HG02623 (cell line): ENCODE data around the gene PADI4.
"Not testable (repeated sequence)": the region's sequence is repeated elsewhere in the genome, so short reads cannot be mapped to it uniquely, and the experiment has no call there.

Experiments
- ATAC-seq: cut with Tn5 transposase; IDR thresholded peaks from one replicate; pipeline ENCODE4 v1.9.1; 2021; ENCODE audit warnings: moderate library complexity; ENCODE audit not compliant: unreplicated experiment

The PADI4 gene

DNA sequence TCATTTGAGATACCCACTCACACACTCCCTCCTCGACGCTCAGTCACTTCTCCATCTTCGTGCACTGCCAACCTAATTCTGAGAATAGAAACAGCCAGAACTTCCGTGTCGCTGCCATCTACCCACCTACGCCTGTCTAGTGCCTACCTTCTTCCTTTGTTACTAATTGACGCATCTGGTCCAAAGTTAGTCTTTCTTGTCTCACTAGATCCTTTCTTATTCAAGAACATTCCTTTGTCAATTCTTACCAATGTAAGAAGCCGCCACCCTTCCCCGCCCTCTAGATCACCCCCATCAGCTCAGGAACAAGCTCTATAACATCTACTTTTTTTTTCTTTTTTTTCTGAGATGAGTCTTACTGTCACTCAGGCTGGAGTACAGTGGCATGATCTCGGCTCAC is 67.7 kb downstream of the PADI4 start:
- ATAC-seq, result no peak

DNA sequence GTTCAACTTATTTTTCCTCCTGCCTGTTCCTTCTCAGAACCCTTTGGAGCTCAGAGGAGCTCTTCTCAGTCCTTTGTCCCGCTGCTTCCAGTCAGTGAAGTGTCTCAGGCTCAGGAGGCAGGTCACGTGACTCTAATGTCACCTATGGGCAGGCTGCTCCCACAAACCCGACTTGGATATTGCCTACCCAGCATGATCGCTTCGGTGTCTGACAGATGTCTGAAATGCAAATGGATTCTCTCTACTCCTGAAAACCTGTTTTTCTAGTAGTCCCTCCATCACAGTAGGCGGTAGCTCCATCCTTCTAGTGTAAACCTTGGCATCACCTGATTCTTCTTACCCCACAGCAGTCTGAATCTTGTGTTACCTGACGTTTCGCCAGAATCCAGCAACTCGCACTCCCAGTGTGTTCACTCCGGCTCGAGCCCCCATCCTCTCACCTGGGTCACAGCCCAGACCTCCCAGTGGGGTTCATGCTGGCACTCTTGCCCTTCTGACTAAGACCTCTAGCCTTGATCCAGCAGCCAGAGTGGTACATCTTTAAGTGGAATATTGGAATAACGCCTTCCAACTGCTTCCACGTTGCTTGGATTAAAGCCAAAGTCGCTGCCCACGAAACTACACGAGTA is 69.4 kb downstream of the PADI4 start:
- ATAC-seq, result no peak

DNA sequence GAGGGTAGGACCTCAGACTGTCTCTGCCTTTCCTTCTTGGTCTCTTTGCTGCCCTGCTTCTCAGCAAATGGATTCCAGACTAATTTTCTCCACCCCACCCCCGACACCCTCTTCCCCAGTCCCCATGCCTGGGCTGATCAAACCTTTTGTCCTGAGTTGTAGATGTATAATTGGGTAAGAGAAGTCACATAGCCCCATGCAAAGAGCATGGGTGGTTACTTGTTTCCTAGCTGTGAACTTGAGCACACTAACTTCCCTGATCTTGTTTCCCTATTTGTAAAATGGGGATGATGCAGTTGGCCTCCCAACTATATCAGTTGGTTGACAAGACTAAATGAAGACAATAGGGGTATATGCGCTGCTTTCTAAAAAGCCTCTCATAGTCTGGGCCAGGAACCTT is 73.2 kb downstream of the PADI4 start:
- ATAC-seq, result no peak

DNA sequence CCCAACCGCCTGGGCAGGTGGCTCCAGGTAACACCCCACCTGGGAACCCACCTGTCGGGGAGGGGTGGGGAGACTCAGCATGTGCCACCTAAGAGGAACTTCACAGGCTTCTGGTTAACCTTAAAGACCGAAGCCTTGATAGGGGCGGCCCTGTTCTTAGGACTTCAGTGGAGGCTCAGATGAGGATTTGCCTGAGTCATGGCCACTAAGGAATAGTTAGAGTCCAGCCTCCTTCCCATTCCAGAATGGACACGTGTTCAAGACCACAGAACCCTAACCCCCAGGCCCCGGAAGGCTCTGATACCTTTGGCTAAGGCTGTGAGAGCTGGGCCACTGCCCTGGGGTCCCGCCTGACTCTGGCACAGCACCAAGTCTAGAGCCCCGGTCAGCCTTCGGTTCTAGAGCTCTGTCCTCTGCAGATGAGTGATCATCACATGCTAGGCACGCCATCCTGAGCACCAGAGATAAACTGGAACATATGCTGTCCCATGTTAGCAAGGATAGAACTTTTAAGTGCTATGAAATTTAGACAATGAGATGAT is 84.3 kb downstream of the PADI4 start:
- ATAC-seq, result no peak

DNA sequence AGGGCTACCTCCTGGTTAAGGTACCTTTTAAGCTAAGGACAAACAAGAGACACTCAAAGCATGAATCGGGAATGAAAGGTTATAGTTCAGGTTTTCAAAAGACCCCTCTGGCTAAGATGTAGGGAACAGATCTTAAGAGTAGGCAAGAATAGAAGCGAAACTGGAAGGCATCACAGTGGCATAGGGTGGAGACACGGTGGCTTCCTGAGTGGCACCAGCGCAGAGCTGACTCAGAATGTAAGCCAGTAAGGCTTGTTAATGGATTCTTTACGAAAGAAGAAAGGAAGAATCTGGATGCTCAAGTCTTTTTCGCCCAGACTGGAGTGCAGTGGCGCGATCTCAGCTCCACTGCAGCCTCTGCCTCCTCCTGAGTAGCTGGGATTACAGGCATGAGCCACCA is 85.2 kb downstream of the PADI4 start:
- ATAC-seq, result no peak

DNA sequence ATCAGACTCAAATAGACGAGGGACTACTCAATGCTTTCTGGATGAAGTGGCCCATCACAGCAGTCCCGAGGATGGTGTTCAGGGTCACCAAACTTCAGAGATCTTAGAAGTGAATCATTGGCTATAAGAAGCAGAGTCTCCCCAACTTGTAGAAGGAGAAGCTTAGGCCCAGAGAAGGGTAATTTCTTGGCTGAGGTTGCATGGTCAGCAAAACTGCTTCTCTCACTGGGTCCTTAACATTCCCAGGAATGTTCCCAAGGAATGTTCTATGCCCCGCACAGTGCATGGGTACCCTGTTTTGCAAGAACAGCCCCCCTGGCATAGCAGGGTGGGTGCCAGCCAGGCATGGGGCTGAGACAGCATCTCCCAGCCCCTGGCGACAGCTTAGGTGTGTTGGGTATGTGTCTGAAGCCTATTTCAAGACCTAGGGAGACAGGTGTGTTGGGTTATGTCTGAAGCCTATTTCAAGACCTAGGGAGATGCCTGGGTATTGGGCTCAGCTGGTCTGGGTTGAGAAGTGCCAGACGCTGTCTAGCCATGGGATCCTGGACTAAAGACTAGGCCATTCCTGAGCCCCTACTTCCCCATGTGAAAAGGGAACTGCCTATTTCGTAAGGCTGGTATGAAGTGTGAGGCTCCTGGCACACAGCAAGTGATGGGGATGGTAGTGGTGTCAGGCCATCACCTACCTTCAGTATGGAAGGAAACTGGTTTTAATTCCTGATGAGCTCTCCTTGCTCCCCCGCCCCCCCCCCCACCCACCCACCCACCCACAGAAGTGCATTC is 90.1 kb downstream of the PADI4 start:
- ATAC-seq, result no peak

DNA sequence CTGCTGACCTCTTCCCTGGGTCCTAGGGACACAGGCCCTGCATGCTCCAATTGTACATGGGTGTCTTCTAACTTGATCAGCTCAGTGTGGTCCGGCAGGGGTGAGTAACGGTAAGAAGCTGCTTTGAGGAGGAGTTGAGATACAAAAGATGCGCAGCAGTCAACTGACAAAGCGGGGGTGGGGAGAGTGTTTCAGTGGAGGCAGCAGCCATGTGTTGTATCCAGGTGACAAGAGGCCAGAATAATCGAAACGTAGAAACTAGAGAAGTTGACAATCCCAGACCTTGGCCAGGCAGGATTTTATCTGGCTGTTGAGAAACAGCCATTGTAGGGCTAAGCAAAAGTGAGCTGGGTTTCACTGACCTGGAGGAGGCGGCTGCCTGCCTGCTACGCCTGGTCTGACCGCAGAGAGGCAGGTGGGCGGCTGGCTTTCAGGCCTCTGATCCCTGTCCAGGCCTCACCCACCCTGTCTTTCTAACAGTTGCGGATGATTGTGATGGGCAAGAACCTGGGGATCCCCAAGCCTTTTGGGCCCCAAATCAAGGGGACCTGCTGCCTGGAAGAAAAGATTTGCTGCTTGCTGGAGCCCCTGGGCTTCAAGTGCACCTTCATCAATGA is 92.8 kb downstream of the PADI4 start:
- ATAC-seq, result no peak

DNA sequence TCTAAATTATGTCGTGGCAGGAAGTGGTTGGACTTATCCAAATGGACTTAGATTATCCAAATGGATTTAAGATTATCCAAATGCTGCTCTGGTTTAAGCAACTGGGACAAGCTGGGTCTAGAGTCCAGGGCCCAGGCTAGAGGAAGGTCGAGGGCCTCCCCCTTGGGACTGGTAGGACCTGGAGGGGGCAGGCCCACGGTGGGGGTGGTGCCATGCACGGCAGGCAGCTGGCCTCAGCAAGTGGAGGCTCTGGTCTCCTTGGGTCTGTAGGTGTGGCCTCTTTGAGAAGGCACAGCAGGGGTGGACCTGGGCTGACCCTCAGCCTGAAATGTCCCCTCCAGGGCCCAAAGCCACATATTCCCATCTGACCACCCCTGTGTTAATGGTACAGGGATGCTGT is 93.8 kb downstream of the PADI4 start:
- ATAC-seq, result no peak

DNA sequence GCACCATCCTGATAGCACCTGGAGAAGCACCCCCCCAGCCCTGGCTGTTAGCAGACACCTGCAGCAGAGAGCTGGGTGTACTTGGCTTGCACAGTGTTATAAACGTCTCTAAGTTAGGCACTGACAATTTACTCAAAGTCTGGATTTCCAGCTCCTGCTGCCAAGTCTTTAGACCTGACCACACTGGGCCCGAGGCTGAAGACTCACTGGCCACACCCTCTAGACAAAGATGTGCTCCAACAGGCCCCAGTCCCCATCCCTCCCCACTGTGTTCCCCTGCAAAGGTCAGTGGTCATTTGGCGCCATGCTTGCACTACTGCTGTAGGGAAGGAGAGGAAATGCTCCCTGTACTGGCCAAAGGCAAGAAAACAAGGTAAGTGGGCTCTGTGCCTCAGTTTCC is 95.1 kb downstream of the PADI4 start:
- no peak for ATAC-seq

DNA sequence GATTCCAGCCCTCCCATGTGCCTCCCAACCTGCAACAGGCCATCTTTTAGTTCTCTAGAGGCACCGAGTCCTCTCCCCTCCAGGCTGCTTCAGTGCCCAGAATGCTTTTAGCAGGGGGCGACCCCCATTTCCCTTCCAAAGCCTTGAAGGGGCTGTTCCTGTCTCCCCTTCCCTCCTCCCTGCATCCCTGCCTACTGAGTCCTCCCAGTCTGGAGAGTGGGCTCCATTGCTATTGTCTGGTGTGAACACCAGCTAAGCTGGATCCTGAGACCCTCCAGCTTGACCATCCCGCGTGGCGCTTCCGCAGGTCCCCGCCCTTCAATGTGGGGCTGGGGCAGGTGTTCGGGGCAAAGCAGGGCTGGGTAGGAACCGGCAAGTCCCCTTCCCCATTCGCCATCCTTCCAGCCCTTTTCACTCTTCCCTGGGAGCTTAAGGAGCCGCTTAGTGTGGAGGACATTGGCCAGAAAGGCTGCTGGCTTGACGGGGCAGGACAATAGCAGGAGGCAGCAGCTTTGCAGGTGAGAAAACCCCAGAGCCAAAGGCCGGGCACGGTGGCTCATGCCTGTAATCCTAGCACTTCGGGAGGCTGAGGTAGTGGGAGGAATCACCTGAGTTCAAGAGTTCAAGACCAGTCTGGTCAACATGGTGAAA is 96.2 kb downstream of the PADI4 start:
- no peak for ATAC-seq

DNA sequence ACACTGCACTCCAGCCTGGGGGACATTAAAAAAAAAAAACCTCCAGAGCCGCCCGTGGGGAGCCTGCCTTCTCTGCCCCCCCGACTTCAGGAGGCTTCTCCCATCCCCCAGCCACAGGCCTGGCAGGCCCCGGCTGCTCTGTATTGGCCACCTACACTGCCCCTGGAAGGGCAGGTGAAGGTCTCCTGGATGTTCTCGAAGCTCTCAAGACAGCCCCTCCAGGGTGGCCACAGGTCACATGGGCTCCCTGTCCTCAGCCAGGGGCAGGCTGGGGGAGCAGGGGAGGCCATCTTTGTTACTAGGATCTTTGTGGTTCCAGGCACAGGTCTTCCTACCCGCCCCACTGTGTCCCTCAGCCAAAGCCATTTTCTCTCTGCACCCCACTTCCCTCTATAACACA is 96.8 kb downstream of the PADI4 start:
- no peak for ATAC-seq

DNA sequence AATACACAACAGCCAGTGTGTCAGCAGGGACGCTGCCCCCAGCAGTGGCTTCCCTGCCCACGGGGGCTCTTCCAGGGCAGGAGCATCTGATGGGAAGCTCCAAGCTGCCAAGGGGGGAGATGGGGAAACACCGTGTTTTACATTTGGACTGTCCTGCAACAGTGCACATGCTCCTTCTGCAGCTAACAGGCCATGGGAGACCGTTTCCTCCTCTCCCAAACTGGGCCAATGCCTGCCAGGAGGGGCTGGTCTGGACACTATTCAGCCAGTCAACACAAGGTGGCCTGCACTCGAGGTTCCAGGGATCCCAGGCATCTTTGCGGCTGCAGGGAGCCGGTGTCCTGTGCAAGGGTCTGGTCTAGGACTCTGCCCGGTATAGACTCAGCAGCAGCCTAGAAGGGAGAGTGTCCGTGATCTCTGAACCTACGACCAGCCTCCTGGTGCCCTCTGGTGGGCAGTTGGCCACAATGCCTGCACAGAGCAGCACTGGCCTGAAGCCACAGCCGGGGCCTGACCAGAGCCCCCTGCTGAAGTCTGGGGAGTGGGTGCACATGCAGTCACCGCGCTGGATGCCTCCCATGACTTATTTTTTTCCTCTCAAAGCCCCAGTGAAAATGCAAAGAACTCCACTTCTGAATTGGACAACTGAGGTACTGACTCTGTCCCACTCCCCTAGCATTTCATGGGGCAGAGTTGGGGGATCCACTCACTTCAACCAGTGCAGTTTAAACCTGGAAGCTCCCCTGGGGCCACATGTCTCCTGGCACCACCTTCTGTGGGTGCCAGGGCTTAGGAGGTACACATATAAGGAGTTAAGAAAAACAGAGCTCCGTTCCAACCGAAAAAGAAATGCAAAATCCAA is 98.1 kb downstream of the PADI4 start:
- ATAC-seq, result peak; percentile 43

DNA sequence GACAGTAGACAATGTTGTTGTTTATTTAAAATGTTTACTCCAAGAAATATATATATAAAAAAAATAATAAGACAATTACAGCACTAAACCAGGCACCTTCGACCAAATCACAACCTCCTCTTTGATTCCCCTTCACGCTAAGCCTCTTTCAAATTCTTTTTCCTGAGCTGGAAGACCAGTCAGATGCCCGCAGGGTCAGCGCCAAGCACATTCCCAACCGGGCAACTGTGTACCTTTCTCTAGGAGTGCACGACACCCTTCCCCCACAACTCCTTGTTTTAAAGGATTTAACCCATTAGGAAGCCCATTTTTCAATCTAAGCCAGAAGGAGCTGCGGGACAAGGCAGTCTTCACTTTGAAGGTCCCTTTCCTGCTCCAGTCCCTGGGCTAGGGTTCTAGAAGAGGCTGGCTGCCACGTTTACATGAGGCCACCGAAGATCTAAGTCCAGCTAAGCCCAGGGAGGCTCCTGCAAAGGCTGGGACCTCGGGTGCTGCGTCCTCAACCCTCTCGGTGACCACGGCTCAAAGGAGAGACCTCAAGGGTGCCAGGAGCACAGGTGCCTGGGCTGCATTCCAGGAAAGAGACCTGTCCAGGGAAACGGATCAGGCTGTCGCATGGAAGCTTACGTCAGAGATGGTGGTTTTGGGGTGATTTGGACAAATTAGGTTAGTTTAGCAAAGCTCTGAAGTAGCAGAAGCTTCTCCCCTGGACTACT is 98.9 kb downstream of the PADI4 start:
- not testable (repeated sequence) for ATAC-seq

DNA sequence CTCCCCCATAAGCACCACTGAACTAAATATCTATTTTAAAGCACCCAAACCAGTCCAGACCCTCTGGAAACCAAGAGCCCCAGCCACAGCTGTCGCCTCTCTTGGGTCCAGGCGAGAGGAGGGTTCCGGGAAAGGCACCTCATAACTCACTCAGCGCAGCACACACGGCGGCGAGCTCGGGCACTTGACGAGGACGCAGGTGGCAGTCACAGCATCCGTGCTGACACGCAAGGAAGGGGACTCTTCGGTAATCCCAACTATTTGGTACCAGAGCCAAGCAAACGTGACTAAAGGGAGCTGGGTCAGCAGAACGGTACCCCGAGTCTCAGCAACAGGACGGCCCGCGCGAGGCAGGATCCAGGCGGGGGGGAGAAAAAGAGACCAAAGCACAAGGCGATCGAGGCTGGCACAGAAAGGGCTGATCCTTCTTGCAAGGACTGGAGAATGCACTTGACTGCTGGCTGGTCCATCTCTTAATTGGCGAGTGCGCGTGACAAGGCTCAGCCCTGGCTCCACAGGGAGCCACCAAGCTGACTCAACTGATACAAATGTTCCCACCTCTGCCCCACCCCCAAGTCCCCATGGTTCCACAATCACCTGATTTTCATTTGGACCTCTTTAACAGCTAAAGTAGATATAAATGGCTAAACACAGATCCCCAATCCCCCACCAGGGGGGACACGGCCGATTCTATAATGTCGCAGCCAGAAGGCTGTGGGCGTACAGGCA is 100.0 kb downstream of the PADI4 start:
- ATAC-seq, result not testable (repeated sequence)

DNA sequence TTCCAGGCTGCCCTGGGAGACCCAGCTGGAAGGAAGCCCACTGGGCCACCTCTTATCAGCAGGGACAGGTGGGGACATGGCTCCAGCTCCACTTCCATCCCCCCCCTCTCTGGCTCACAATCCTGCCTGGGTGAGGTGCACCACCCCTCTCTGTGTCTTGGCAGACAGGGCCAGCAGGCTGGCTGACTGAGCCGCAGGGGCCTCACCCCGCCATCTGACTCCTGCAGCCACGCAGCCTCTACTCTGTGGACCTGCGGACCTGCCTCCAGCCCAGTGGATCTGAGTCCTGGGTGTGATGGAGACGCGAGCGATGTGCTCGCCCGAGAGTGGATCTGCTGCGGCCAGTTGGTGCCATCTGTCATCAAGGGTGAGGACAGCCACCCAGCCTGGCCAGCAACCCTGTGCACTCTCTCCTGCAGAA is 101.4 kb downstream of the PADI4 start:
- no peak for ATAC-seq

DNA sequence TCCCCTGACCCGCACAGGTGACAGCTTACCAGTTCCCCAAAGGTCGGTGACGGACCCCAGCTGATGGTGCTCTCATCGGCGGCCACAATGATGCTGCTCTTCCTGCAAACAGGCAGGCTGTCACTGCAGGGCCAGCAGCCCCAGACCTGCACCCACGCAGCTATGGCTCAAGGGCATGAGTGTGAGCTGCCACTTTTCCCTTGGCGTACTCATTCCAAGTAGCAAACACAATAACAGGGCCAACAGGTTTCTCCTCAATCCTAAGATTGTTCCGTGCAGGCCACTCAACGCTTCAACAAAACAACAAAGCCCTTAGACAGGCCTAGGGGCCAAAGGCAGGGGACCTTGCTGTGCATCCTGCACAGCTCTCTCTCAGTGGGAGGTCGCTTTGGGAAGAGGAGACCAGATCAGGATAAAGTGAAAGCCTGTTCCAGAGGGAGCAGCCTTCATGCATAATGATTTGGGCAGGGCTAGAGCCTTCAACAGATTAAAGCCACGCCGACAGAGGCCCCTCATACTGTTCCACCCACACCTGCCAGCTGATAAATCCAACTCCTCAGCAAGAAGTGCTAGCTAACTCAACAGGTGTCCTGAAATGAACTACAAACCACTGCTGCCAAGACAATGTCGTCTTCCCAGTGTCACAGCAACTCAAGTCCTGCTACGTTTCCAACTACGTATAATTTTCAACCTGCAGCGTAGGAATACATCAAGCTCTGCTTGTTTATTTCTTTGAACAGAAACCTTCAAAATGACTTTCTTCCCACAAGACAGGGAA is 104.3 kb downstream of the PADI4 start:
- no peak for ATAC-seq
